ENCODE measurements around the gene TARS3. TPM values are rescaled to one million over a fixed set of nuclear protein-coding genes. Genes with fewer than 3 reads are reported as not detected.

Gene TARS3
- polyA plus RNA-seq, 2 of the 4 experiments (the other 2 are of a cell fraction): 6.7 to 9.5 TPM

DNA sequence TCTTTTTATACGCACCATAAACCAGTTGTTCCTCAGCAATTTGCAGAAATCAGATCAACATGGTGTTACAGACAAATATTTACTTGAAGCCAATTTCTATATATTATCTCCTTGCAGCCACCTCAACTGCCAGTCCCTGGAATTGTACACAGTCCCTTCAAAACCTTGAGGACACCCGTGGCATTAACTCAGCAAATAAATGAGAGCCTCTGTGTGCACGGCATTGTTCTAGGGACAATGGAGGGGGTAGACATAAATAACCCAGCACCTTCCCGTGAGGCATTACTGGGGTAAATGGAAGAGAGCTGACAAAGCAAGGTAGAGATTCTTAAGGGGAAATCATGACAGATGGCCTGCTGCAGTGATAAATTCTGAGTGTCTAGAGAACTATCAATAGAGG, 84.6 kb downstream of the TARS3 start:
- no peaks in the 10 kb centered on the region for H3K9me3 ChIP-seq
- H3K4me3 ChIP-seq: no peak overlapping the region
- no peak for FAIRE-seq
- TF ChIP-seq NR3C1 (IDR thresholded peaks at IDR 0.05) (no peak), POLR2A (IDR thresholded peaks at IDR 0.05; ENCODE audit: low read length) (no peak), HOXB5 (CRISPR knock-in tag; IDR thresholded peaks at IDR 0.05) (no peak), KDM5A (IDR thresholded peaks at IDR 0.05) (no peak), HOXA7 (CRISPR knock-in tag; IDR thresholded peaks at IDR 0.05) (no peak), SREBF2 (IDR thresholded peaks at IDR 0.05) (no peak), JUN (IDR thresholded peaks at IDR 0.05) (no peak), MYC (IDR thresholded peaks at IDR 0.05; ENCODE audit: borderline replicate concordance, low read length) (no peak), MAFK (IDR thresholded peaks at IDR 0.05; ENCODE audit: partially characterized antibody) (no peak)
- WGBS (ENCODE audit: missing lambda C conversion rate): 87% methylated on average over 4 of the region's 4 CpGs
- H3K4me2 ChIP-seq: no peak overlapping the region
- ChIA-PET POLR2A (no interaction called here), CTCF (interaction anchor here (1.1 to 12.0 kb wide), 20 partner anchors 10 to 371 kb away, joined by 3 to 251 read pairs (median 11); partner anchors contain the start of genes SNRPA1, TARS3 and TM2D3)
- H3K4me1 ChIP-seq: peaks cover 11% of the 10 kb centered on the region
- DNase-seq (ENCODE audit: low read depth in 1 of 2, low spot score in 1 of 2): no peak
- ATAC-seq: no peak
- H3K27ac ChIP-seq: no peak overlapping the region

DNA sequence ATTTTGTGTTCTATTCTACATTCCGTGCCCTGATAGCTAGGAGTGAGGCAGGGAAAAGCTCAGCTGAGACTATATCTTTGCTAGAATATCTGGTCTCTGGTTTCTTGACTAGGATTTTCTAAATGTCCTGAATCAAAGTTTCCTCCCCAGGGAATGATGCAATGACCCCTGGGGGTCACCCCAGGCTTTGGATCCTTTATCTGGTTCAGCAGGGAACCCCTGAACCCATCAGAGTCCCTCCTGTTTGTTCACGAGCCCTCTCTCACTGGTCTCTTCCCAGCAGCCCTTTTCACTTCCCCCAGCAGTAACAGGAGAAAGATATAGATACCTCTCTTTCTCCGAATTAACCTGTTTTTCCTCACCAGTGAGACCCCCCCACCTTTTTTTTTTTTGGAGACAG, 86.4 kb downstream of the TARS3 start:
- TF ChIP-seq, protein P1, sequence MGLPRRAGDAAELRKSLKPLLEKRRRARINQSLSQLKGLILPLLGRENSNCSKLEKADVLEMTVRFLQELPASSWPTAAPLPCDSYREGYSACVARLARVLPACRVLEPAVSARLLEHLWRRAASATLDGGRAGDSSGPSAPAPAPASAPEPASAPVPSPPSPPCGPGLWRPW (IDR thresholded peaks at IDR 0.05): no peak
- TF ChIP-seq HOXB13 (CRISPR knock-in tag; IDR thresholded peaks at IDR 0.05; ENCODE audit: low read depth) (no peak), FOSB (CRISPR knock-in tag; IDR thresholded peaks at IDR 0.05) (no peak), HEYL (CRISPR knock-in tag; IDR thresholded peaks at IDR 0.05) (no peak), CBX8 (IDR thresholded peaks at IDR 0.05) (no peak), ESRRA (IDR thresholded peaks at IDR 0.05; ENCODE audit: borderline replicate concordance, low read length) (no peak), BHLHE40 (IDR thresholded peaks at IDR 0.05; ENCODE audit: low read depth, low read length) (no peak), KDM5A (IDR thresholded peaks at IDR 0.05) (no peak), RARB (CRISPR knock-in tag; IDR thresholded peaks at IDR 0.05) (no peak), CHD4 (IDR thresholded peaks at IDR 0.05; ENCODE audit: borderline replicate concordance) (no peak), HOXB5 (CRISPR knock-in tag; IDR thresholded peaks at IDR 0.05) (no peak)
- TF ChIP-seq, protein P2, sequence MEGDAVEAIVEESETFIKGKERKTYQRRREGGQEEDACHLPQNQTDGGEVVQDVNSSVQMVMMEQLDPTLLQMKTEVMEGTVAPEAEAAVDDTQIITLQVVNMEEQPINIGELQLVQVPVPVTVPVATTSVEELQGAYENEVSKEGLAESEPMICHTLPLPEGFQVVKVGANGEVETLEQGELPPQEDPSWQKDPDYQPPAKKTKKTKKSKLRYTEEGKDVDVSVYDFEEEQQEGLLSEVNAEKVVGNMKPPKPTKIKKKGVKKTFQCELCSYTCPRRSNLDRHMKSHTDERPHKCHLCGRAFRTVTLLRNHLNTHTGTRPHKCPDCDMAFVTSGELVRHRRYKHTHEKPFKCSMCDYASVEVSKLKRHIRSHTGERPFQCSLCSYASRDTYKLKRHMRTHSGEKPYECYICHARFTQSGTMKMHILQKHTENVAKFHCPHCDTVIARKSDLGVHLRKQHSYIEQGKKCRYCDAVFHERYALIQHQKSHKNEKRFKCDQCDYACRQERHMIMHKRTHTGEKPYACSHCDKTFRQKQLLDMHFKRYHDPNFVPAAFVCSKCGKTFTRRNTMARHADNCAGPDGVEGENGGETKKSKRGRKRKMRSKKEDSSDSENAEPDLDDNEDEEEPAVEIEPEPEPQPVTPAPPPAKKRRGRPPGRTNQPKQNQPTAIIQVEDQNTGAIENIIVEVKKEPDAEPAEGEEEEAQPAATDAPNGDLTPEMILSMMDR (IDR thresholded peaks at IDR 0.05): no peak
- TF ChIP-seq, protein P3, sequence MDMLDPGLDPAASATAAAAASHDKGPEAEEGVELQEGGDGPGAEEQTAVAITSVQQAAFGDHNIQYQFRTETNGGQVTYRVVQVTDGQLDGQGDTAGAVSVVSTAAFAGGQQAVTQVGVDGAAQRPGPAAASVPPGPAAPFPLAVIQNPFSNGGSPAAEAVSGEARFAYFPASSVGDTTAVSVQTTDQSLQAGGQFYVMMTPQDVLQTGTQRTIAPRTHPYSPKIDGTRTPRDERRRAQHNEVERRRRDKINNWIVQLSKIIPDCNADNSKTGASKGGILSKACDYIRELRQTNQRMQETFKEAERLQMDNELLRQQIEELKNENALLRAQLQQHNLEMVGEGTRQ (IDR thresholded peaks at IDR 0.05): no peak
- TF ChIP-seq, protein P4, sequence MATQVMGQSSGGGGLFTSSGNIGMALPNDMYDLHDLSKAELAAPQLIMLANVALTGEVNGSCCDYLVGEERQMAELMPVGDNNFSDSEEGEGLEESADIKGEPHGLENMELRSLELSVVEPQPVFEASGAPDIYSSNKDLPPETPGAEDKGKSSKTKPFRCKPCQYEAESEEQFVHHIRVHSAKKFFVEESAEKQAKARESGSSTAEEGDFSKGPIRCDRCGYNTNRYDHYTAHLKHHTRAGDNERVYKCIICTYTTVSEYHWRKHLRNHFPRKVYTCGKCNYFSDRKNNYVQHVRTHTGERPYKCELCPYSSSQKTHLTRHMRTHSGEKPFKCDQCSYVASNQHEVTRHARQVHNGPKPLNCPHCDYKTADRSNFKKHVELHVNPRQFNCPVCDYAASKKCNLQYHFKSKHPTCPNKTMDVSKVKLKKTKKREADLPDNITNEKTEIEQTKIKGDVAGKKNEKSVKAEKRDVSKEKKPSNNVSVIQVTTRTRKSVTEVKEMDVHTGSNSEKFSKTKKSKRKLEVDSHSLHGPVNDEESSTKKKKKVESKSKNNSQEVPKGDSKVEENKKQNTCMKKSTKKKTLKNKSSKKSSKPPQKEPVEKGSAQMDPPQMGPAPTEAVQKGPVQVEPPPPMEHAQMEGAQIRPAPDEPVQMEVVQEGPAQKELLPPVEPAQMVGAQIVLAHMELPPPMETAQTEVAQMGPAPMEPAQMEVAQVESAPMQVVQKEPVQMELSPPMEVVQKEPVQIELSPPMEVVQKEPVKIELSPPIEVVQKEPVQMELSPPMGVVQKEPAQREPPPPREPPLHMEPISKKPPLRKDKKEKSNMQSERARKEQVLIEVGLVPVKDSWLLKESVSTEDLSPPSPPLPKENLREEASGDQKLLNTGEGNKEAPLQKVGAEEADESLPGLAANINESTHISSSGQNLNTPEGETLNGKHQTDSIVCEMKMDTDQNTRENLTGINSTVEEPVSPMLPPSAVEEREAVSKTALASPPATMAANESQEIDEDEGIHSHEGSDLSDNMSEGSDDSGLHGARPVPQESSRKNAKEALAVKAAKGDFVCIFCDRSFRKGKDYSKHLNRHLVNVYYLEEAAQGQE (IDR thresholded peaks at IDR 0.05): no peak
- TF ChIP-seq, protein P5, sequence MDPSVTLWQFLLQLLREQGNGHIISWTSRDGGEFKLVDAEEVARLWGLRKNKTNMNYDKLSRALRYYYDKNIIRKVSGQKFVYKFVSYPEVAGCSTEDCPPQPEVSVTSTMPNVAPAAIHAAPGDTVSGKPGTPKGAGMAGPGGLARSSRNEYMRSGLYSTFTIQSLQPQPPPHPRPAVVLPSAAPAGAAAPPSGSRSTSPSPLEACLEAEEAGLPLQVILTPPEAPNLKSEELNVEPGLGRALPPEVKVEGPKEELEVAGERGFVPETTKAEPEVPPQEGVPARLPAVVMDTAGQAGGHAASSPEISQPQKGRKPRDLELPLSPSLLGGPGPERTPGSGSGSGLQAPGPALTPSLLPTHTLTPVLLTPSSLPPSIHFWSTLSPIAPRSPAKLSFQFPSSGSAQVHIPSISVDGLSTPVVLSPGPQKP (IDR thresholded peaks at IDR 0.05; ENCODE audit: low read depth, low read length): no peak
- Histone ChIP-seq H3K9me3 (no peaks in the 10 kb centered on the region), H3K4me2 (0 out of 3 replicates have a peak overlapping the region, but pooled peaks have one; percentile 7), H3K4me1 (peaks cover 11% of the 10 kb centered on the region), H3K27ac (no peak overlapping the region; a peak in 1 of 6 replicates), H3K4me3 (no peak overlapping the region)
- no peak for FAIRE-seq
- WGBS (ENCODE audit: missing lambda C conversion rate): 80% methylated on average over 3 of the region's 3 CpGs
- no peak for DNase-seq (ENCODE audit: low read depth in 1 of 2, low spot score in 1 of 2)
- ChIA-PET POLR2A (interaction anchor here (0.6 kb wide), 1 partner anchor 471 kb away, joined by 3 read pairs; no protein-coding TSS in a partner anchor), CTCF (interaction anchor here (0.7 to 12.0 kb wide), 6 partner anchors 14 to 492 kb away, joined by 3 to 251 read pairs (median 6); partner anchors contain the start of gene SNRPA1)
- no peak; a peak in 1 of 6 replicates for ATAC-seq

Data from A549 (cell line).